ENCODE data around the gene WFIKKN2. TPM values are rescaled to one million over a fixed set of nuclear protein-coding genes. Genes with fewer than 3 reads are reported as not detected.

Gene WFIKKN2
- total and polyA plus RNA-seq, 2 experiments from 2014 or later: 0.50 TPM; not detected in 1

GRCh38 chr17:50815400-50815799, 20.0 kb upstream of the WFIKKN2 start:
- Histone ChIP-seq H3K36me3 (replicated peaks; ENCODE audit: insufficient read depth, low read depth) (no peaks in the 10 kb centered on the region), H3K4me1 (ENCODE audit: insufficient read depth) (peaks cover 4% of the 10 kb centered on the region), H4K20me1 (ENCODE audit: insufficient read depth, poor library complexity, severe bottlenecking) (no peaks in the 10 kb centered on the region), H3K79me2 (no peaks in the 10 kb centered on the region), H2AFZ (no peak overlapping the region), H3K4me2 (no peak overlapping the region), H3K27me3 (no peaks in the 10 kb centered on the region), H3K4me3 (no peak overlapping the region), H3K9me3 (ENCODE audit: low read depth) (no peaks in the 10 kb centered on the region), H3K9me2 (replicated peaks; ENCODE audit: insufficient read depth) (no peaks in the 10 kb centered on the region), H3K27ac (no peak overlapping the region)
- TF ChIP-seq CTCF (IDR thresholded peaks at IDR 0.05; ENCODE audit: poor library complexity): no peak
- no peak for TF ChIP-seq EZH2phosphoT487 (IDR thresholded peaks at IDR 0.05; ENCODE audit: low read depth, severe bottlenecking, unreplicated experiment)
- TF ChIP-seq EZH2 (IDR thresholded peaks at IDR 0.05; ENCODE audit: borderline replicate concordance): no peak
- no peak for DNase-seq (ENCODE audit: low spot score)
- WGBS (ENCODE audit: low lambda C conversion rate, missing lambda C conversion rate): 88% methylated on average over 3 of the region's 3 CpGs

GRCh38 chr17:50816271-50816670, 19.1 kb upstream of the WFIKKN2 start:
- no peak overlapping the region for H2AFZ ChIP-seq
- no peaks in the 10 kb centered on the region for H4K20me1 ChIP-seq (ENCODE audit: insufficient read depth, poor library complexity, severe bottlenecking)
- peaks cover 4% of the 10 kb centered on the region for H3K4me1 ChIP-seq (ENCODE audit: insufficient read depth)
- no peaks in the 10 kb centered on the region for H3K36me3 ChIP-seq (replicated peaks; ENCODE audit: insufficient read depth, low read depth)
- H3K79me2 ChIP-seq: no peaks in the 10 kb centered on the region
- TF ChIP-seq EZH2phosphoT487 (IDR thresholded peaks at IDR 0.05; ENCODE audit: low read depth, severe bottlenecking, unreplicated experiment): no peak
- H3K9me3 ChIP-seq (ENCODE audit: low read depth): no peaks in the 10 kb centered on the region
- no peaks in the 10 kb centered on the region for H3K27me3 ChIP-seq
- H3K4me2 ChIP-seq: no peak overlapping the region
- H3K27ac ChIP-seq: no peak overlapping the region
- no peak overlapping the region for H3K4me3 ChIP-seq
- DNase-seq (ENCODE audit: low spot score): no peak
- 81% methylated on average over 5 of the region's 5 CpGs for WGBS (ENCODE audit: low lambda C conversion rate, missing lambda C conversion rate)
- no peaks in the 10 kb centered on the region for H3K9me2 ChIP-seq (replicated peaks; ENCODE audit: insufficient read depth)

GRCh38 chr17:50816771-50817751, 18.3 kb upstream of the WFIKKN2 start:
- 40% methylated on average over 27 of the region's 27 CpGs for WGBS (ENCODE audit: low lambda C conversion rate, missing lambda C conversion rate)
- Histone ChIP-seq H2AFZ (no peak overlapping the region), H3K36me3 (replicated peaks; ENCODE audit: insufficient read depth, low read depth) (no peaks in the 10 kb centered on the region), H3K9me2 (replicated peaks; ENCODE audit: insufficient read depth) (no peaks in the 10 kb centered on the region), H3K27ac (no peak overlapping the region), H3K4me1 (ENCODE audit: insufficient read depth) (peaks cover 4% of the 10 kb centered on the region), H3K4me2 (no peak overlapping the region), H3K4me3 (no peak overlapping the region), H3K79me2 (no peaks in the 10 kb centered on the region), H3K9me3 (ENCODE audit: low read depth) (no peaks in the 10 kb centered on the region), H4K20me1 (ENCODE audit: insufficient read depth, poor library complexity, severe bottlenecking) (no peaks in the 10 kb centered on the region), H3K27me3 (no peaks in the 10 kb centered on the region)
- DNase-seq (ENCODE audit: low spot score): peak; percentile 48
- peak; percentile 56 for TF ChIP-seq CTCF (IDR thresholded peaks at IDR 0.05; ENCODE audit: poor library complexity)
- no peak for TF ChIP-seq EZH2 (IDR thresholded peaks at IDR 0.05; ENCODE audit: borderline replicate concordance)

GRCh38 chr17:50817838-50818237, 17.5 kb upstream of the WFIKKN2 start:
- no peaks in the 10 kb centered on the region for H3K27me3 ChIP-seq
- H3K9me3 ChIP-seq (ENCODE audit: low read depth): no peaks in the 10 kb centered on the region
- no peaks in the 10 kb centered on the region for H3K9me2 ChIP-seq (replicated peaks; ENCODE audit: insufficient read depth)
- H3K4me3 ChIP-seq: no peak overlapping the region
- no peak for TF ChIP-seq CTCF (IDR thresholded peaks at IDR 0.05; ENCODE audit: poor library complexity)
- no peak for TF ChIP-seq EZH2phosphoT487 (IDR thresholded peaks at IDR 0.05; ENCODE audit: low read depth, severe bottlenecking, unreplicated experiment)
- TF ChIP-seq EZH2 (IDR thresholded peaks at IDR 0.05; ENCODE audit: borderline replicate concordance): no peak
- H2AFZ ChIP-seq: no peak overlapping the region
- H3K36me3 ChIP-seq (replicated peaks; ENCODE audit: insufficient read depth, low read depth): no peaks in the 10 kb centered on the region
- no peaks in the 10 kb centered on the region for H3K79me2 ChIP-seq
- H3K4me1 ChIP-seq (ENCODE audit: insufficient read depth): peaks cover 4% of the 10 kb centered on the region
- no peaks in the 10 kb centered on the region for H4K20me1 ChIP-seq (ENCODE audit: insufficient read depth, poor library complexity, severe bottlenecking)
- no peak overlapping the region for H3K4me2 ChIP-seq
- DNase-seq (ENCODE audit: low spot score): no peak
- 44% methylated on average over 7 of the region's 7 CpGs for WGBS (ENCODE audit: low lambda C conversion rate, missing lambda C conversion rate)
- H3K27ac ChIP-seq: no peak overlapping the region

All from hepatocyte (in vitro differentiated cells).